Body of pancreas (tissue), 4 donors: ENCODE measurements around the gene FUT8. TPM values are rescaled to one million over a fixed set of nuclear protein-coding genes. Genes with fewer than 3 reads are reported as not detected.
"Not testable (repeated sequence)": the region's sequence is repeated elsewhere in the genome, so short reads cannot be mapped to it uniquely, and the experiment has no call there.

Experiments
- ATAC-seq: fragments of 150-250 bp; one replicate; pipeline ENCODE4 v1.9.1; 2016
- DNase-seq, 4 donors: peaks; one replicate each; pipeline ENCODE4 v3.0.0-alpha.2; 2019
- H3K27ac ChIP-seq, 4 donors: fragments of 200-600 bp; sonication (generic); 1 replicate in 3 of 4; 2 replicates in 1 of 4; pipeline versions ENCODE4 v1.5.1 to v1.6.1; 2016 to 2019; ENCODE audit warnings: mild to moderate bottlenecking in 1 of 4, mixed read lengths in 1 of 4, moderate library complexity in 1 of 4
- H3K27me3 ChIP-seq, 2 donors: fragments of 200-600 bp; sonication (generic); one replicate each; pipeline ENCODE4 v1.6.0; 2016; ENCODE audit warnings: mild to moderate bottlenecking in 1 of 2
- H3K36me3 ChIP-seq, 2 donors: fragments of 200-600 bp; sonication (generic); replicated peaks in 1 of 2; 2 replicates each; pipeline ENCODE4 v1.5.1; 2016; ENCODE audit warnings: low read depth in 2 of 2; ENCODE audit not compliant: insufficient read depth in 1 of 2
- H3K4me1 ChIP-seq: fragments of 200-600 bp; sonication (generic); one replicate; pipeline ENCODE4 v1.6.0; 2016
- H3K4me3 ChIP-seq, 2 donors: fragments of 200-600 bp; sonication (generic); 1 replicate in 1 of 2; 2 replicates in 1 of 2; pipeline ENCODE4 v1.5.1; 2016 to 2019
- H3K9me3 ChIP-seq, 3 donors: fragments of 200-600 bp; sonication (generic); 1 replicate in 2 of 3; 2 replicates in 1 of 3; pipeline ENCODE4 v1.5.1; 2016
- POLR2A ChIP-seq, 3 donors: fragments of 450-650 bp; IDR thresholded peaks; one replicate each; pipeline ENCODE4 v1.6.1; 2016; ENCODE audit warnings: antibody characterized with exemption in 3 of 3, mild to moderate bottlenecking in 2 of 3
- WGBS, 2 donors: methylation state at CpG; one replicate each; pipeline ENCODE4 v1.1.5; 2017; 5-methylcytosine and 5-hydroxymethylcytosine counted together
- intact Hi-C: fragments of 100-400 bp; cut with DNase I; formaldehyde crosslinking; loops from one replicate; pipeline ENCODE4 v1.15.1; 2023
- total RNA-seq, 2 donors: library from RNA; depleted of rRNA; stranded (reverse); fragments of >200 nt; gene quantifications; one replicate each; pipeline ENCODE4 v1.1.0, GENCODE V29; 2016
- TF ChIP-seq, protein P1 (sequence below), 7 experiments: fragments of 450-650 bp in 4 of 7; fragments of 200-600 bp in 3 of 7; sonication (generic) in 3 of 7; IDR thresholded peaks; one replicate each; pipeline ENCODE4 v1.5.1; 2016 to 2019; ENCODE audit warnings: antibody characterized with exemption in 7 of 7

FUT8 gene
- total RNA-seq, 2 donors from 2014 or later: 31.1 to 33.0 TPM

DNA sequence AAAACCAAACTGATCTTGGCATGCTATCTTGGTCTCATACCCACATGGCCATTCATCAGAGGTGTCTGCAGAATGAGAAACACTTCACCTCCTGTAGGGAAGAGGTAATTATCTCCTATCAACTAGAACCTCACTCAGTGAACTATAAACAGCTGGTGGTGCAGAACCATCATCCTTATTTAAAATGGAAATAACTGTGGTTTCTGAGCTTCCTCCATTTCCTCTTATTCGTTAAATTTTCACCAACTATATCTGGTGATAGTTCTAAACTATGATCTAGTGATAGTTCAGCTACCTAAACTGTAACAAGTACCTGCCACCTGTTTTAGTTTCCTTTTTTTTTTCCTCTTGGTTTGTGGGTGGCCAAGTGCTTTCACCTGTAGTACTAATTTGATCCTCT is 218.5 kb downstream of the FUT8 start:
- no peaks in the 10 kb centered on the region for H3K27me3 ChIP-seq
- ATAC-seq (no peak), DNase-seq (no peak)
- no peaks in the 10 kb centered on the region for H3K9me3 ChIP-seq
- peaks cover 0 to 4% of the 10 kb centered on the region in 2 donors for H3K36me3 ChIP-seq
- intact Hi-C loops: no loop called here
- H3K4me1 ChIP-seq: no peaks in the 10 kb centered on the region
- 50 to 74% methylated on average over 1 of the region's 1 CpG for WGBS, 2 donors
- no peak for TF ChIP-seq POLR2A (IDR thresholded peaks at IDR 0.05)
- TF ChIP-seq, protein P1, sequence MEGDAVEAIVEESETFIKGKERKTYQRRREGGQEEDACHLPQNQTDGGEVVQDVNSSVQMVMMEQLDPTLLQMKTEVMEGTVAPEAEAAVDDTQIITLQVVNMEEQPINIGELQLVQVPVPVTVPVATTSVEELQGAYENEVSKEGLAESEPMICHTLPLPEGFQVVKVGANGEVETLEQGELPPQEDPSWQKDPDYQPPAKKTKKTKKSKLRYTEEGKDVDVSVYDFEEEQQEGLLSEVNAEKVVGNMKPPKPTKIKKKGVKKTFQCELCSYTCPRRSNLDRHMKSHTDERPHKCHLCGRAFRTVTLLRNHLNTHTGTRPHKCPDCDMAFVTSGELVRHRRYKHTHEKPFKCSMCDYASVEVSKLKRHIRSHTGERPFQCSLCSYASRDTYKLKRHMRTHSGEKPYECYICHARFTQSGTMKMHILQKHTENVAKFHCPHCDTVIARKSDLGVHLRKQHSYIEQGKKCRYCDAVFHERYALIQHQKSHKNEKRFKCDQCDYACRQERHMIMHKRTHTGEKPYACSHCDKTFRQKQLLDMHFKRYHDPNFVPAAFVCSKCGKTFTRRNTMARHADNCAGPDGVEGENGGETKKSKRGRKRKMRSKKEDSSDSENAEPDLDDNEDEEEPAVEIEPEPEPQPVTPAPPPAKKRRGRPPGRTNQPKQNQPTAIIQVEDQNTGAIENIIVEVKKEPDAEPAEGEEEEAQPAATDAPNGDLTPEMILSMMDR (IDR thresholded peaks at IDR 0.05): no peak
- H3K27ac ChIP-seq: no peak overlapping the region
- H3K4me3 ChIP-seq: no peak overlapping the region

DNA sequence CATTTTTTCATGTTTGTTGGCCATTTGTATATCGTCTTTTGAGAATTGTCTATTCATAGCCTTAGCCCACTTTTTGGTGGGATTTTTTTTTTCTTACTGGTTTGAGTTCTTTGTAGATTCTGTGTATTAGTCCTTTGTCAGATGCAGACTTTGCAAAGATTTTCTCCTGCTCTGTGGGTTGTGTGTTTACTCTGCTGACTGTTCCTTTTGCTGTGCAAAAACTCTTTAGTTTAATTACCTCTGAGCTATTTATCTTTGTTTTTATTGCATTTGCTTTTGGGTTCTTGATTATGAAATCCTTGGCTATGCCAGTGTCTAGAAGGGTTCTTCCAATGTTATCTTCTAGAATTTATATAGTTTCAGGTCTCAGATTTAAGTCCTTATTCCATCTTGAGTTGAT is 220.0 kb downstream of the FUT8 start:
- intact Hi-C loops: no loop called here
- WGBS, 2 donors: 89 to 95% methylated on average over 1 of the region's 1 CpG
- TF ChIP-seq, protein P1 (IDR thresholded peaks at IDR 0.05): no peak
- DNase-seq: no peak
- no peak overlapping the region for H3K4me3 ChIP-seq
- H3K36me3 ChIP-seq: peaks cover 0 to 4% of the 10 kb centered on the region in 2 donors
- no peaks in the 10 kb centered on the region for H3K27me3 ChIP-seq
- H3K4me1 ChIP-seq: no peaks in the 10 kb centered on the region
- ATAC-seq: no peak
- H3K9me3 ChIP-seq: no peaks in the 10 kb centered on the region
- H3K27ac ChIP-seq: no peak overlapping the region

DNA sequence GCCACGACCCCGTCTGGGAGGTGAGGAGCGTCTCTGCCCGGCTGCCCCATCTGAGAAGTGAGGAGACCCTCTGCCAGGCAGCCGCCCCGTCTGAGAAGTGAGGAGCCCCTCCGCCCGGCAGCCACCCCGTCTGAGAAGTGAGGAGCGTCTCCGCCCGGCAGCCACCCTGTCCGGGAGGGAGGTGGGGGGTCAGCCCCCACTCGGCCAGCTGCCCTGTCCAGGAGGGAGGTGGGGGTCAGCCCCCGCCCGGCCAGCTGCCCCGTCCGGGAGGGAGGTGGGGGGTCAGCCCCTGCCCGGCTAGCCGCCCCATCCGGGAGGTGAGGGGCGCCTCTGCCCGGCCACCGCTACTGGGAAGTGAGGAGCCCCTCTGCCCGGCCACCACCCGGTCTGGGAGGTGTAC is 221.1 kb downstream of the FUT8 start:
- ATAC-seq, DNase-seq, H3K9me3 ChIP-seq, H3K27ac ChIP-seq, H3K36me3 ChIP-seq, H3K27me3 ChIP-seq, H3K4me3 ChIP-seq, H3K4me1 ChIP-seq, intact Hi-C loops: not testable (repeated sequence)
- 97% methylated on average over 11 of the region's 26 CpGs; no CpG with 5 or more reads in 1 of the 2 donors for WGBS, 2 donors

DNA sequence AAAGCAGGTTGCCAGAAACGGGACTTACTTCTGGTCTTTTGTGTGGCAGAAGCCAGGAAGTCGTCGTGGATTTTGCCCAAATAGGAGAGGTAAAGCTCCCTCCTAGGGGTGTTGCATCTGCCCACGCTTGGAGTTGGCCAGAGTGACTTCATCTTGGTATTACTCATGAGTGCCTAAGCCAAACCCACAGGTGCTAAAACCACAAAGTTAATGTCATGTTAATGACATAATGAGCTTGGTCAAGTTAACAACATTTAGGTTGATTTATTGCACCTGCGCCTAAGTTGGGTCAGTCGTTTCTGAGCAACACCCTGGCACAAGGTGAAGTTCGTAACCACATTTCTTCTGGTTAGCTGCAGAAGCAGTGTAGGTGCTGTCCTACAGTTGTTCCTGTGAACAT is 225.2 kb downstream of the FUT8 start:
- TF ChIP-seq, protein P1 (IDR thresholded peaks at IDR 0.05): no peak
- no peak for TF ChIP-seq POLR2A (IDR thresholded peaks at IDR 0.05)
- WGBS, 2 donors: 92% methylated on average over 7 of the region's 7 CpGs
- ATAC-seq (no peak), DNase-seq (no peak)
- intact Hi-C loops: no loop called here
- Histone ChIP-seq H3K36me3 (no peaks in the 10 kb centered on the region), H3K27me3 (no peaks in the 10 kb centered on the region), H3K4me3 (no peak overlapping the region), H3K9me3 (no peaks in the 10 kb centered on the region), H3K27ac (no peak overlapping the region), H3K4me1 (no peaks in the 10 kb centered on the region)

DNA sequence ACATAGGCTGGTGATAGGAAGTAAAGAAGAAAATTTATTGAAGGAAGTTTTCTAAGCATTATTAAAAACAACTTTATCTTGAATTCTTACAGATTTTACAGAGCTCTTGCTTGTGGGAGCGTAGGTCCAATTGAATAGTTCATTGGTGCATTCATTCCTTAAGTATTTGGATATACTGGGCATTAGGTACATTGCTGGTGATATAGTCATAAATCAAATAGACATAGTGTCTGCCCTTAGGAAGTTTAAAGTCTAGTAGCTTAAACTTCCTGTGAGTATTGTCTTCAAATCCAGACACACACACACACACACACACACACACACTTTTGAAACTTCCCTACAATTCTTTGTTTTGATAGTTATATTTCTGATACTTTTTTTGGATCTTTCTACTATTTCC is 226.7 kb downstream of the FUT8 start:
- no peaks in the 10 kb centered on the region for H3K27me3 ChIP-seq
- DNase-seq: no peak
- TF ChIP-seq POLR2A (IDR thresholded peaks at IDR 0.05): no peak
- TF ChIP-seq, protein P1 (IDR thresholded peaks at IDR 0.05): no peak
- H3K27ac ChIP-seq: no peak overlapping the region
- H3K36me3 ChIP-seq: no peaks in the 10 kb centered on the region
- intact Hi-C loops: no loop called here
- H3K9me3 ChIP-seq: no peaks in the 10 kb centered on the region
- H3K4me3 ChIP-seq: no peak overlapping the region
- H3K4me1 ChIP-seq: no peaks in the 10 kb centered on the region
- ATAC-seq: no peak
- 96% methylated on average over 1 of the region's 1 CpG for WGBS, 2 donors
